GM12878 (cell line): Measurements from ENCODE around the gene LCN1. TPM values are rescaled to one million over a fixed set of nuclear protein-coding genes. Genes with fewer than 3 reads are reported as not detected.

Source experiments
- ATAC-seq: fragments of 200-7000 bp; cut with Tn5 transposase; 3 replicates; pipeline ENCODE4 v1.9.1; 2020; ENCODE audit warnings: mild to moderate bottlenecking, moderate library complexity
- BruUV-seq: library from RNA; stranded (reverse); fragments of 400-500 nt; replicated peaks from 2 replicates; lab custom pipeline; 2021; lab: Mats Ljungman, UMichigan
- CTCF ChIA-PET: fragments of 300-600 bp; sonication (Branson Sonifier 250); formaldehyde crosslinking; extraction: SDS; loops from one replicate; lab custom pipeline; 2021; ENCODE audit warnings: inconsistent platforms; lab: Yijun Ruan, JAX
- POLR2A ChIA-PET: fragments of 350-600 bp; formaldehyde crosslinking; extraction: SDS; loops from one replicate; lab custom pipeline; 2021; ENCODE audit warnings: inconsistent platforms; lab: Charles Lee
- RAD21 ChIA-PET: fragments of 300-600 bp; sonication (Branson Sonifier 250); formaldehyde crosslinking; loops from one replicate; lab custom pipeline; 2023; ENCODE audit warnings: antibody characterized with exemption; ENCODE audit not compliant: unreplicated experiment; lab: Charles Lee
- SMC1A ChIA-PET: fragments of 300-600 bp; sonication (Branson Sonifier 250); formaldehyde crosslinking; loops from one replicate; lab custom pipeline; 2023; ENCODE audit not compliant: unreplicated experiment, uncharacterized antibody; lab: Charles Lee
- DNase-seq: peaks from one replicate; pipeline ENCODE4 v3.0.0-alpha.2; 2011; ENCODE audit warnings: low read depth, low spot score
- FAIRE-seq: peaks from 3 replicates; lab custom pipeline; 2011; peaks lifted over from hg19 to GRCh38; lab: Jason Lieb, UNC
- H2AFZ ChIP-seq: 2 replicates; pipeline ENCODE4 v1.6.0; 2011; ENCODE audit warnings: low read depth, low read length, control low read depth; ENCODE audit not compliant: control insufficient read depth
- H3K27ac ChIP-seq: 2 replicates; pipeline ENCODE4 v1.5.1; 2011; ENCODE audit warnings: control low read depth; ENCODE audit not compliant: control insufficient read depth, insufficient read depth
- H3K27me3 ChIP-seq, 2 experiments: replicated peaks in 1 of 2; 2 replicates each; pipeline versions ENCODE4 v1.6.0 to v1.6.1; 2011; ENCODE audit warnings: low read length in 1 of 2; ENCODE audit not compliant: control insufficient read depth in 2 of 2, insufficient read depth in 2 of 2
- H3K36me3 ChIP-seq, 2 experiments: 2 replicates each; pipeline ENCODE4 v1.5.1; 2011; ENCODE audit warnings: low read length in 1 of 2; ENCODE audit not compliant: control insufficient read depth in 2 of 2, insufficient read depth in 2 of 2
- H3K4me1 ChIP-seq: 2 replicates; pipeline ENCODE4 v1.6.1; 2011; ENCODE audit warnings: mild to moderate bottlenecking, low read length, moderate library complexity, mixed read lengths; ENCODE audit not compliant: control insufficient read depth, insufficient read depth
- H3K4me2 ChIP-seq: 2 replicates; pipeline ENCODE4 v1.6.0; 2011; ENCODE audit warnings: control low read depth; ENCODE audit not compliant: control insufficient read depth, insufficient read depth
- H3K4me3 ChIP-seq: fragments of 200-600 bp; sonication (generic); 2 replicates; pipeline ENCODE4 v1.5.1; 2016
- H3K79me2 ChIP-seq: 2 replicates; pipeline ENCODE4 v1.6.0; 2011; ENCODE audit warnings: low read length; ENCODE audit not compliant: control insufficient read depth, insufficient read depth
- H3K9ac ChIP-seq: 2 replicates; pipeline ENCODE4 v1.8.0; 2011; ENCODE audit warnings: low read length, control low read depth, mixed read lengths; ENCODE audit not compliant: control insufficient read depth, insufficient read depth
- H3K9me3 ChIP-seq: replicated peaks from 3 replicates; pipeline ENCODE4 v1.5.1; 2011; ENCODE audit warnings: mild to moderate bottlenecking, low read length; ENCODE audit not compliant: control insufficient read depth, insufficient read depth
- H4K20me1 ChIP-seq: 2 replicates; pipeline ENCODE4 v1.6.0; 2011; ENCODE audit not compliant: control insufficient read depth, insufficient read depth
- EGR1 ChIP-seq, 2 experiments: IDR thresholded peaks; 1 replicate in 1 of 2; 2 replicates in 1 of 2; pipeline ENCODE4 v1.6.1; 2011 to 2012; ENCODE audit warnings: low read depth in 2 of 2, low read length in 2 of 2, borderline replicate concordance in 1 of 2, mild to moderate bottlenecking in 1 of 2, moderate library complexity in 1 of 2
- JUNB ChIP-seq: IDR thresholded peaks from 2 replicates; pipeline ENCODE4 v1.6.1; 2016; ENCODE audit warnings: antibody characterized with exemption, mild to moderate bottlenecking
- NFXL1 ChIP-seq: fragments of 450-650 bp; IDR thresholded peaks from 2 replicates; pipeline ENCODE4 v1.6.1; 2017; ENCODE audit warnings: antibody characterized with exemption, mild to moderate bottlenecking, borderline replicate concordance
- NRF1 ChIP-seq: conservative IDR thresholded peaks from 2 replicates; pipeline ENCODE4 v1.6.1; 2011; ENCODE audit warnings: mild to moderate bottlenecking, low read depth, low read length, improper control_type of control experiment
- POLR2A ChIP-seq: IDR thresholded peaks from 2 replicates; pipeline ENCODE4 v1.6.1; 2011; ENCODE audit warnings: low read depth, mild to moderate bottlenecking, low read length
- SMARCA5 ChIP-seq: fragments of 450-650 bp; IDR thresholded peaks from 2 replicates; pipeline ENCODE4 v1.6.1; 2017; ENCODE audit warnings: mild to moderate bottlenecking
- SRF ChIP-seq, 2 experiments: IDR thresholded peaks; 2 replicates each; pipeline ENCODE4 v1.6.1; 2011; ENCODE audit warnings: low read depth in 2 of 2, low read length in 2 of 2, mild to moderate bottlenecking in 1 of 2, moderate library complexity in 1 of 2
- WGBS: methylation state at CpG from one replicate; pipeline ENCODE4 v1.1.6; 2016; ENCODE audit warnings: low lambda C conversion rate; ENCODE audit not compliant: insufficient replicate concordance, insufficient coverage; ENCODE audit errors: missing lambda C conversion rate; 5-methylcytosine and 5-hydroxymethylcytosine counted together
- in situ Hi-C: fragments of 300-500 bp; cut with MboI; formaldehyde crosslinking; loops from 9 replicates; pipeline ENCODE4 v1.14.3; 2018; ENCODE audit warnings: mixed read lengths
- intact Hi-C: fragments of 100-400 bp; cut with micrococcal nuclease; formaldehyde crosslinking; loops from one replicate; pipeline ENCODE4 v1.14.2; 2022; ENCODE audit not compliant: unreplicated experiment
- polyA plus RNA-seq, 11 experiments: library from polyadenylated mRNA; depleted of rRNA in 4 of 11; unstranded in 6 of 11; stranded (reverse) in 5 of 11; fragments of >200 nt; fragmentation: Nextera tagmentation in 4 of 11; fragmentation: Illumina TruSeq in 1 of 11; extraction: Ambion mirVana in 4 of 11; extraction: Trizol in 1 of 11; gene quantifications; 1 replicate in 1 of 11; 2 replicates in 10 of 11; pipeline versions ENCODE4 v1.2.1 to v1.2.3, GENCODE V29; 2011 to 2016; ENCODE audit warnings: inconsistent platforms in 2 of 11, missing spikeins in 2 of 11, low read depth in 1 of 11
- total RNA-seq, 4 experiments: library from RNA; depleted of rRNA in 3 of 4; stranded (reverse); fragments of >200 nt in 3 of 4; fragmentation: Illumina TruSeq in 1 of 4; extraction: Trizol in 1 of 4; gene quantifications; 2 replicates each; pipeline versions ENCODE4 v1.2.1 to v1.2.3, GENCODE V29; 2013 to 2021
- TF ChIP-seq, protein P1 (sequence below): fragments of 450-650 bp; IDR thresholded peaks from 2 replicates; pipeline ENCODE4 v1.6.1; 2016; ENCODE audit warnings: mild to moderate bottlenecking

LCN1 gene
- total and polyA plus RNA-seq, 10 of the 15 experiments (the other 5 are each of a cell fraction or from before 2014, with no cell fraction given), result not detected

DNA sequence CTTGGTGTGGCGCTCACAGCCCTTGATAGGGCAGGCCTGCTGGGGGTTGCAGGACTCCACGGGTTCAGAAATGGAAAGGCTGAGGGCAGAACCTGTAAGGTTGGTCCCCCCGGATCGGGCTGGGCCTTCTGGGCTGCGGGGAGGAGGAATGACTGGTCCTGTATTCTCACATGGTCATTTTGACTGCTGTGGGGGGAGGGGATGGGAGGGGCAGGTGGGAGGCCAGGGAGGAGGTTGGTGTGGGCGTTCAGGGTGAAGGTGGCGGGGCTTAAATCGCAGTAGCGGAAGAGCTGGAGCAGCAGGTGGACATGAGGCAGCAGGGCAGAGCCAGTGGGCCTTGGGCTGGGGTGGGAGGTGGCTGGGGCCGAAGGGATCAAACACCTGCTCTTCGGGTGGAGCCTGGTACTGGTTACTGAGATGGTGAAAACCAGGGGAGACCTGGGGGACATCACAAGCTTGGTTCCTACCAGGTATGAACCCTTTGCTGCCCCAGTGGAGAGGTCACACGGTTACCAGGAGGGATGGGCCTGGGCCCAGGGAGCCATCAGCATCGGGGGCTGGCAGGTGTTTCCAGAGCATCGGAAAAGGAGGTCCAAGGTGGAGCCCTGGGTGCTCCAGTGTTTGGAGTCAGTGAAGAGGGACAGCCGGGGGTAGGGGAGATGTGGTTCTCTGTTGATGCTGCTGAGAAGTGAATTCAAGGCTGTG lies 18.9 kb upstream of the LCN1 start:
- no peak overlapping the region for H2AFZ ChIP-seq
- intact Hi-C loops (no loop called here), in situ Hi-C loops (no loop called here)
- DNase-seq, result no peak
- peak overlapping the region; percentile 91 for H3K4me2 ChIP-seq
- H3K4me3 ChIP-seq, result peak overlapping the region; percentile 58; the same call in 1 of the 2 replicates
- peaks cover 4% of the 10 kb centered on the region; the same call in 1 of the 2 replicates for H4K20me1 ChIP-seq
- H3K27ac ChIP-seq, result no peak overlapping the region
- ATAC-seq, result no peak
- ChIA-PET CTCF (no interaction called here), POLR2A (no interaction called here), RAD21 (no interaction called here), SMC1A (no interaction called here)
- H3K36me3 ChIP-seq, result peaks cover 10 to 22% of the 10 kb centered on the region in 2 experiments; a peak in 3 of 4 replicates
- H3K9me3 ChIP-seq, result no peaks in the 10 kb centered on the region
- H3K4me1 ChIP-seq, result peaks cover 17% of the 10 kb centered on the region
- no peak for TF ChIP-seq JUNB
- no peak for TF ChIP-seq NRF1
- TF ChIP-seq SMARCA5, result no peak
- TF ChIP-seq NFXL1, result no peak
- TF ChIP-seq, protein P1, sequence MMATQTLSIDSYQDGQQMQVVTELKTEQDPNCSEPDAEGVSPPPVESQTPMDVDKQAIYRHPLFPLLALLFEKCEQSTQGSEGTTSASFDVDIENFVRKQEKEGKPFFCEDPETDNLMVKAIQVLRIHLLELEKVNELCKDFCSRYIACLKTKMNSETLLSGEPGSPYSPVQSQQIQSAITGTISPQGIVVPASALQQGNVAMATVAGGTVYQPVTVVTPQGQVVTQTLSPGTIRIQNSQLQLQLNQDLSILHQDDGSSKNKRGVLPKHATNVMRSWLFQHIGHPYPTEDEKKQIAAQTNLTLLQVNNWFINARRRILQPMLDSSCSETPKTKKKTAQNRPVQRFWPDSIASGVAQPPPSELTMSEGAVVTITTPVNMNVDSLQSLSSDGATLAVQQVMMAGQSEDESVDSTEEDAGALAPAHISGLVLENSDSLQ, result no peak
- 0 out of 2 replicates have a peak, but pooled peaks have one; percentile 18 for TF ChIP-seq POLR2A
- no peak overlapping the region for H3K9ac ChIP-seq
- BruUV-seq, result TSS peak; percentile 70
- WGBS, result 88% methylated on average over 15 of the region's 15 CpGs
- no peaks in the 10 kb centered on the region for H3K27me3 ChIP-seq
- peaks cover 14% of the 10 kb centered on the region for H3K79me2 ChIP-seq
- no peak for FAIRE-seq

DNA sequence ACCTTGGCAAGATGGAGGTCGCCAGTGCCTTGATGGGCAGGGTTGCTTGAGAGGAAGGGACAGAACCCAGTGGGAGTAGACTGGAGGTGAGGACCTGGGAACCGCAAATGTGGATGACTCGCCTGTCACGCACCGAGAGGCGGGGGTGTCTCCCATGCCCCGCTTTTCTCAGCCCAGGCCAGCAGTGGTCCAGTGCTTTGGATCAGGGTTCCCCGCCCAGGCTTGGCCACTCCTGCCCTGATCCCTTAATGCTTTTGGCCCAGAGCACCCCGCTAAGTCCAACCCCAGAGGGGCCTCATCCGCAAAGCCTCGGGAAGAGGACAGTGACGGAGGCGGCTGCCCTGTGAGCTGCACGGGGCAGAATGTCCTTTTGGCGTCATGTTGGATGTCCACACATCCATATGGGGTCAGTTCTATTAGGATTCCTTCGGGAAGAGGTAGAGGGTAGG lies 18.3 kb upstream of the LCN1 start:
- DNase-seq, result no peak
- Histone ChIP-seq H3K4me3 (no peak overlapping the region), H3K4me2 (no peak overlapping the region), H3K27me3 (no peaks in the 10 kb centered on the region), H3K4me1 (peaks cover 17% of the 10 kb centered on the region), H2AFZ (no peak overlapping the region), H4K20me1 (peaks cover 4% of the 10 kb centered on the region; the same call in 1 of the 2 replicates), H3K9me3 (no peaks in the 10 kb centered on the region), H3K9ac (no peak overlapping the region), H3K79me2 (peaks cover 14% of the 10 kb centered on the region), H3K27ac (no peak overlapping the region), H3K36me3 (peaks cover 10 to 22% of the 10 kb centered on the region in 2 experiments; a peak in 3 of 4 replicates)
- WGBS, result 93% methylated on average over 16 of the region's 16 CpGs
- ATAC-seq, result no peak
- TF ChIP-seq NRF1 (no peak), EGR1 (IDR thresholded peaks at IDR 0.05; ENCODE audit: borderline replicate concordance in 1 of 2, low read depth in 2 of 2, low read length in 2 of 2) (no peak), SRF (IDR thresholded peaks at IDR 0.05; ENCODE audit: low read depth in 2 of 2, low read length in 2 of 2) (no peak)
- CTCF ChIA-PET, result no interaction called here
- BruUV-seq, result no TSS peak
- POLR2A ChIA-PET, result no interaction called here
- RAD21 ChIA-PET, result no interaction called here
- SMC1A ChIA-PET, result no interaction called here
- FAIRE-seq, result no peak
- in situ Hi-C loops (no loop called here), intact Hi-C loops (no loop called here)
